GM23338 (cell line): Measurements from ENCODE around the gene CREB3L4. TPM values are rescaled to one million over a fixed set of nuclear protein-coding genes. Genes with fewer than 3 reads are reported as not detected.
A peak's percentile ranks its signal among the peaks of the same experiment; 100 is the strongest.

ENCODE experiments used
- ATAC-seq: fragments of 200-7000 bp; cut with Tn5 transposase; 3 replicates; pipeline ENCODE4 v1.9.1; 2020
- DNase-seq: peaks from one replicate; pipeline ENCODE4 v3.0.0-alpha.2; 2015; ENCODE audit warnings: low spot score
- H2AFZ ChIP-seq: fragments of 200-600 bp; sonication (generic); 2 replicates; pipeline ENCODE4 v1.8.0; 2016; ENCODE audit warnings: antibody characterized with exemption, mild to moderate bottlenecking, moderate library complexity
- H3F3A ChIP-seq: fragments of 200-600 bp; sonication (generic); replicated peaks from 2 replicates; pipeline ENCODE4 v1.8.0; 2017; ENCODE audit warnings: antibody characterized with exemption, mixed run types, low read depth
- H3K27ac ChIP-seq: fragments of 200-600 bp; sonication (generic); 2 replicates; pipeline ENCODE4 v1.6.1; 2016; ENCODE audit warnings: low read depth
- H3K27me3 ChIP-seq: fragments of 200-600 bp; sonication (generic); 2 replicates; pipeline ENCODE4 v1.8.0; 2016; ENCODE audit warnings: mild to moderate bottlenecking, mixed run types, moderate library complexity; ENCODE audit not compliant: insufficient read depth
- H3K36me3 ChIP-seq: fragments of 200-600 bp; sonication (generic); 2 replicates; pipeline ENCODE4 v1.8.0; 2016; ENCODE audit warnings: mild to moderate bottlenecking; ENCODE audit not compliant: insufficient read depth
- H3K4me1 ChIP-seq: fragments of 200-600 bp; sonication (generic); 2 replicates; pipeline ENCODE4 v1.8.0; 2016; ENCODE audit warnings: mild to moderate bottlenecking, moderate library complexity; ENCODE audit not compliant: insufficient read depth
- H3K4me2 ChIP-seq: fragments of 200-600 bp; sonication (generic); 2 replicates; pipeline ENCODE4 v1.7.1; 2017; ENCODE audit warnings: mixed run types
- H3K4me3 ChIP-seq: fragments of 200-600 bp; sonication (generic); 2 replicates; pipeline ENCODE4 v1.6.1; 2016; ENCODE audit warnings: mixed run types
- H3K79me2 ChIP-seq: fragments of 200-600 bp; sonication (generic); replicated peaks from 2 replicates; pipeline ENCODE4 v1.8.0; 2017; ENCODE audit warnings: mild to moderate bottlenecking; ENCODE audit not compliant: insufficient read depth
- H3K9me2 ChIP-seq: fragments of 200-600 bp; sonication (generic); 2 replicates; pipeline ENCODE4 v1.8.0; 2017; ENCODE audit not compliant: insufficient read depth
- H4K20me1 ChIP-seq: fragments of 200-600 bp; sonication (generic); replicated peaks from 2 replicates; pipeline ENCODE4 v1.8.0; 2017; ENCODE audit warnings: mild to moderate bottlenecking; ENCODE audit not compliant: insufficient read depth
- H3K27ac Mint-ChIP-seq: 2 replicates; pipeline ENCODE4 v1.8.0; 2020; ENCODE audit warnings: inconsistent platforms, mild to moderate bottlenecking, moderate library complexity, mixed read lengths
- H3K27me3 Mint-ChIP-seq: 3 replicates; pipeline ENCODE4 v1.8.0; 2022; ENCODE audit warnings: low read depth, mild to moderate bottlenecking, moderate library complexity, mixed read lengths, inconsistent platforms; ENCODE audit not compliant: insufficient read depth, poor library complexity
- H3K36me3 Mint-ChIP-seq: 3 replicates; pipeline ENCODE4 v1.8.0; 2021; ENCODE audit warnings: low read depth, mild to moderate bottlenecking, inconsistent platforms, moderate library complexity, mixed read lengths
- H3K4me1 Mint-ChIP-seq: 3 replicates; pipeline ENCODE4 v1.8.0; 2020; ENCODE audit warnings: mild to moderate bottlenecking, inconsistent platforms, mixed read lengths
- H3K4me3 Mint-ChIP-seq: 3 replicates; pipeline ENCODE4 v1.8.0; 2021; ENCODE audit warnings: moderate library complexity, mild to moderate bottlenecking, inconsistent platforms, mixed read lengths
- H3K9me3 Mint-ChIP-seq: 3 replicates; pipeline ENCODE4 v1.8.0; 2020; ENCODE audit warnings: moderate library complexity, mild to moderate bottlenecking, inconsistent platforms, mixed read lengths
- ETS1 ChIP-seq: IDR thresholded peaks from 2 replicates; pipeline ENCODE4 v1.6.1; 2016; ENCODE audit warnings: antibody characterized with exemption
- EZH2phosphoT487 ChIP-seq: fragments of 200-600 bp; sonication (generic); IDR thresholded peaks from one replicate; pipeline ENCODE4 v1.8.1; 2018; ENCODE audit warnings: antibody characterized with exemption; ENCODE audit not compliant: unreplicated experiment
- STAT1 ChIP-seq: IDR thresholded peaks from one replicate; pipeline ENCODE4 v1.6.1; 2016; ENCODE audit warnings: antibody characterized with exemption; ENCODE audit not compliant: unreplicated experiment
- ZNF114 ChIP-seq: fragments of 250-450 bp; sonication (Bioruptor Pico); IDR thresholded peaks from 2 replicates; pipeline ENCODE4 v1.5.0; 2020; ENCODE audit warnings: mild to moderate bottlenecking, moderate library complexity
- ZNF331 ChIP-seq: fragments of 250-450 bp; sonication (Bioruptor Pico); IDR thresholded peaks from 2 replicates; pipeline ENCODE4 v1.5.0; 2020; ENCODE audit warnings: low read depth, mild to moderate bottlenecking, moderate library complexity
- ZNF462 ChIP-seq: fragments of 250-450 bp; sonication (Bioruptor Pico); IDR thresholded peaks from 2 replicates; pipeline ENCODE4 v1.5.0; 2020; ENCODE audit warnings: mild to moderate bottlenecking, moderate library complexity
- polyA plus RNA-seq: library from polyadenylated mRNA; unstranded; fragments of >200 nt; fragmentation: Nextera tagmentation; extraction: Ambion mirVana; gene quantifications from 2 replicates; pipeline ENCODE4 v1.2.1, GENCODE V29; 2016
- total RNA-seq: library from RNA; depleted of rRNA; stranded (reverse); fragments of >200 nt; shearing (Covaris generic); gene quantifications from 2 replicates; pipeline ENCODE4 v1.2.3, GENCODE V29; 2014

The CREB3L4 gene
- total and polyA plus RNA-seq, 2 experiments from 2014 or later: 19.3 to 26.8 TPM

GRCh38 chr1:153944827-153945117 lies 22.9 kb upstream of the CREB3L4 start (continued):
- TF ChIP-seq ZNF462 (CRISPR knock-in tag) (no peak), ETS1 (no peak), ZNF331 (no peak), STAT1 (no peak), EZH2phosphoT487 (no peak)

DNA sequence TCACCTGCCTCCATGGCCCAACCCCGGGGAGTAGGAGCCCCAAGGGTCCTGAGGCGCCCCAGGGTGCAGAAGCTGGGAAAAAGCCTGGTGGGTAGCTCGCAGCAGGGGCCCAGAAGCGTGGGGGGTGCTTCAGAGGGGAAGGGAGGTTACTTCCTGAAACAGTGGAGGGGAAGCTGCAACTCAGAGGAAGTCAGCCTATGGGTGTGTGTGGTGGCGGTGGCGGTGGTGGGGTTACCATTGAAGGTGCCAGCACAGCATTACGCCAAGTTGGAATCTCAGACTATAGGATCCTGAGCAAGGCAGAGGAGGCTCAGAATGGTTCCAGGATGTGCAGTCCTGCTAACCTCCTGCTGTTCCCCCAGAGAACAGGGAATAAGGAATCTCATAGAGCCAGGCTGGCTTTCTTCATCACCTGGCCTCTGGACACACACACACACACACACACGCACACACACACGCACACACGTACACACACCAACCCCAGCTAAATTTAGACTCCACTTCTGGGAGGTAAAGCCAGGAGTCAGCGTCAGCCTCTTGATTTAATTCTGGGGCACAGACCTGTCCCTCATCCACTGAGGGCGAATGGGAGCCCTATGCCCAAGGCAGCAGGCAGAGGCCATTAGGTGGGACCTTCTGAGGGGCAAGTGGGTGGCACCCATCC lies 22.4 kb upstream of the CREB3L4 start:
- peaks cover 10% of the 10 kb centered on the region; the same call in 1 of the 2 replicates for H3K4me1 ChIP-seq
- Mint-ChIP-seq H3K27me3 (peaks cover 17% of the 10 kb centered on the region), H3K36me3 (peaks cover 44% of the 10 kb centered on the region), H3K9me3 (no peaks in the 10 kb centered on the region; the same call in 2 of the 3 replicates), H3K4me1 (peaks cover 18% of the 10 kb centered on the region), H3K27ac (peak overlapping the region; percentile 73), H3K4me3 (peak overlapping the region; percentile 87)
- peak overlapping the region; percentile 72; the same call in 1 of the 2 replicates for H2AFZ ChIP-seq
- 0 out of 2 replicates have a peak, but pooled peaks cover 5% of the 10 kb centered on the region for H4K20me1 ChIP-seq
- no peaks in the 10 kb centered on the region for H3K9me2 ChIP-seq
- H3K27ac ChIP-seq: no peak overlapping the region
- peaks cover 10% of the 10 kb centered on the region; the same call in 1 of the 2 replicates for H3K36me3 ChIP-seq
- peak overlapping the region; percentile 95 for H3K4me3 ChIP-seq
- no peaks in the 10 kb centered on the region for H3K27me3 ChIP-seq
- peak; percentile 37 for DNase-seq
- H3K4me2 ChIP-seq: peak overlapping the region; percentile 99
- H3K79me2 ChIP-seq: peaks cover 17% of the 10 kb centered on the region
- H3F3A ChIP-seq: peaks cover 5% of the 10 kb centered on the region; the same call in 1 of the 2 replicates
- ATAC-seq: peak; percentile 5
- TF ChIP-seq ZNF114 (CRISPR knock-in tag): no peak
- 0 out of 2 replicates have a peak, but pooled peaks have one; percentile 10 for TF ChIP-seq ETS1
- TF ChIP-seq ZNF331: no peak
